A673 (cell line): ENCODE data around the gene NAE1.

Experiments used
- EZH2 ChIP-seq: fragments of 200-600 bp; sonication (generic); IDR thresholded peaks from 2 replicates; pipeline ENCODE4 v1.6.1; 2017; ENCODE audit warnings: borderline replicate concordance, low read depth, mild to moderate bottlenecking, mixed read lengths, antibody characterized with exemption, low read length; ENCODE audit not compliant: poor library complexity, severe bottlenecking
- TF ChIP-seq, protein P1 (sequence below): fragments of 300-800, 200-600 bp; sonication (generic); conservative IDR thresholded peaks from 2 replicates; pipeline ENCODE4 v1.5.1; 2017; ENCODE audit warnings: low read depth, mild to moderate bottlenecking, antibody characterized with exemption, low read length, moderate library complexity, mixed read lengths

- TF ChIP-seq, protein P1, sequence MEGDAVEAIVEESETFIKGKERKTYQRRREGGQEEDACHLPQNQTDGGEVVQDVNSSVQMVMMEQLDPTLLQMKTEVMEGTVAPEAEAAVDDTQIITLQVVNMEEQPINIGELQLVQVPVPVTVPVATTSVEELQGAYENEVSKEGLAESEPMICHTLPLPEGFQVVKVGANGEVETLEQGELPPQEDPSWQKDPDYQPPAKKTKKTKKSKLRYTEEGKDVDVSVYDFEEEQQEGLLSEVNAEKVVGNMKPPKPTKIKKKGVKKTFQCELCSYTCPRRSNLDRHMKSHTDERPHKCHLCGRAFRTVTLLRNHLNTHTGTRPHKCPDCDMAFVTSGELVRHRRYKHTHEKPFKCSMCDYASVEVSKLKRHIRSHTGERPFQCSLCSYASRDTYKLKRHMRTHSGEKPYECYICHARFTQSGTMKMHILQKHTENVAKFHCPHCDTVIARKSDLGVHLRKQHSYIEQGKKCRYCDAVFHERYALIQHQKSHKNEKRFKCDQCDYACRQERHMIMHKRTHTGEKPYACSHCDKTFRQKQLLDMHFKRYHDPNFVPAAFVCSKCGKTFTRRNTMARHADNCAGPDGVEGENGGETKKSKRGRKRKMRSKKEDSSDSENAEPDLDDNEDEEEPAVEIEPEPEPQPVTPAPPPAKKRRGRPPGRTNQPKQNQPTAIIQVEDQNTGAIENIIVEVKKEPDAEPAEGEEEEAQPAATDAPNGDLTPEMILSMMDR = no peak
- TF ChIP-seq EZH2 = no peak
Measured at GRCh38 chr16:66841366-66841765, 10.6 kb upstream of the NAE1 start.
